Esophagus squamous epithelium (tissue), 5 donors: ENCODE measurements around the gene UBD. TPM values are rescaled to one million over a fixed set of nuclear protein-coding genes. Genes with fewer than 3 reads are reported as not detected.

ENCODE experiments used
- DNase-seq: peaks from one replicate; lab custom pipeline; 2025; lab: John Stamatoyannopoulos, UW
- H3K27ac ChIP-seq, 4 donors: fragments of 200-600 bp; sonication (generic); one replicate each; pipeline ENCODE4 v1.5.1; 2016 to 2019; ENCODE audit warnings: mild to moderate bottlenecking in 1 of 4
- H3K27me3 ChIP-seq, 4 donors: fragments of 200-600 bp; sonication (generic); 1 replicate in 3 of 4; 2 replicates in 1 of 4; pipeline versions ENCODE4 v1.5.1 to v1.6.0; 2017 to 2021; ENCODE audit warnings: antibody characterized with exemption in 1 of 4
- H3K36me3 ChIP-seq, 3 donors: fragments of 200-600 bp; sonication (generic); one replicate each; pipeline ENCODE4 v1.5.1; 2016 to 2019
- H3K4me1 ChIP-seq, 3 donors: fragments of 200-600 bp; sonication (generic); one replicate each; pipeline ENCODE4 v1.5.1; 2017 to 2019
- H3K4me3 ChIP-seq, 4 donors: fragments of 200-600 bp; sonication (generic); 1 replicate in 3 of 4; 2 replicates in 1 of 4; pipeline ENCODE4 v1.5.1; 2016 to 2019; ENCODE audit warnings: mild to moderate bottlenecking in 2 of 4, moderate library complexity in 1 of 4
- H3K9me3 ChIP-seq, 3 donors: fragments of 200-600 bp; sonication (generic); one replicate each; pipeline ENCODE4 v1.5.1; 2016 to 2019
- POLR2A ChIP-seq, 4 donors: fragments of 450-650 bp; IDR thresholded peaks; one replicate each; pipeline ENCODE4 v1.6.1; 2017; ENCODE audit warnings: antibody characterized with exemption in 4 of 4, mild to moderate bottlenecking in 4 of 4, moderate library complexity in 3 of 4
- WGBS, 2 donors: methylation state at CpG; one replicate each; pipeline ENCODE4 v1.1.5; 2018; 5-methylcytosine and 5-hydroxymethylcytosine counted together
- intact Hi-C: fragments of 100-400 bp; cut with DNase I; formaldehyde crosslinking; loops from one replicate; pipeline ENCODE4 v1.15.0; 2022
- total RNA-seq, 4 donors: library from RNA; depleted of rRNA; stranded (reverse); fragments of >200 nt; gene quantifications; one replicate each; pipeline ENCODE4 v1.1.0, GENCODE V29; 2016
- TF ChIP-seq, protein P1 (sequence below), 6 experiments: fragments of 450-650 bp in 4 of 6; fragments of 200-600 bp in 2 of 6; sonication (generic) in 2 of 6; IDR thresholded peaks; one replicate each; pipeline ENCODE4 v1.5.1; 2016 to 2019; ENCODE audit warnings: antibody characterized with exemption in 6 of 6, mild to moderate bottlenecking in 4 of 6, moderate library complexity in 4 of 6
- donor health status: DM: yes; HTN: yes; CAD: no.

UBD gene
- total RNA-seq, 4 donors from 2014 or later: 0.76 to 11.1 (median 1.6) TPM; not detected in 1

DNA sequence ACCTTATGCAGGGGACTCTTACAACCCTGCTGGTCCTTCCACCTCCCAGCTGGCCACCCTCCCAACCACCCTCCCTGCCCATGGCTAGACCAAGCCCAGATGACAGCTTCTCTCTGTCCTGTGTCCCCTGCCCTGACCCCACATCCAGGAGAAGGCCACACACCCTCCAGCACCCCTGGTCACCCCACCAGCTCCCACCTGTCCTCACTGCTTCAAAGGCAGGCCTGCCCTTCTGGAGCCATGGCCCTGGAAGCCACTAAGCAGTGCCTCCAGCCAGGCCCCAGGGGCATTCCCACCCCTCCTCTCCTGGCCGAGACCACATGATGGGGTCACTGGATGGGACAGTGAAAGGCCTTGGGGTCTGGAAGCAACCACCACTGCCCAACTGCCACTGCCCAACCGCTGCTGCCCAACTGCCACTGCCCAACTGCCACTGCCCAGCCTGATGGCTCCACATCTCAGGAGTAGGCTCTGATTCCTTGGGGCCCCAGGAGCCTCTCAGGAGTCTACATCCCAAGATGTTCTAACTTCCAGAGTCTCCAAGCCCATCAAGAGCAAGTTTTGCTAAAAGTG is 30.5 kb downstream of the UBD start:
- H3K27me3 ChIP-seq: no peaks in the 10 kb centered on the region
- H3K36me3 ChIP-seq: no peaks in the 10 kb centered on the region
- H3K4me3 ChIP-seq: no peak overlapping the region
- intact Hi-C loops: no loop called here
- no peaks in the 10 kb centered on the region for H3K4me1 ChIP-seq
- TF ChIP-seq POLR2A (IDR thresholded peaks at IDR 0.05): no peak
- TF ChIP-seq, protein P1, sequence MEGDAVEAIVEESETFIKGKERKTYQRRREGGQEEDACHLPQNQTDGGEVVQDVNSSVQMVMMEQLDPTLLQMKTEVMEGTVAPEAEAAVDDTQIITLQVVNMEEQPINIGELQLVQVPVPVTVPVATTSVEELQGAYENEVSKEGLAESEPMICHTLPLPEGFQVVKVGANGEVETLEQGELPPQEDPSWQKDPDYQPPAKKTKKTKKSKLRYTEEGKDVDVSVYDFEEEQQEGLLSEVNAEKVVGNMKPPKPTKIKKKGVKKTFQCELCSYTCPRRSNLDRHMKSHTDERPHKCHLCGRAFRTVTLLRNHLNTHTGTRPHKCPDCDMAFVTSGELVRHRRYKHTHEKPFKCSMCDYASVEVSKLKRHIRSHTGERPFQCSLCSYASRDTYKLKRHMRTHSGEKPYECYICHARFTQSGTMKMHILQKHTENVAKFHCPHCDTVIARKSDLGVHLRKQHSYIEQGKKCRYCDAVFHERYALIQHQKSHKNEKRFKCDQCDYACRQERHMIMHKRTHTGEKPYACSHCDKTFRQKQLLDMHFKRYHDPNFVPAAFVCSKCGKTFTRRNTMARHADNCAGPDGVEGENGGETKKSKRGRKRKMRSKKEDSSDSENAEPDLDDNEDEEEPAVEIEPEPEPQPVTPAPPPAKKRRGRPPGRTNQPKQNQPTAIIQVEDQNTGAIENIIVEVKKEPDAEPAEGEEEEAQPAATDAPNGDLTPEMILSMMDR (IDR thresholded peaks at IDR 0.05): no peak
- H3K27ac ChIP-seq: no peak overlapping the region
- H3K9me3 ChIP-seq: no peaks in the 10 kb centered on the region
- DNase-seq: no peak
- no CpG with 5 or more reads among the region's 2 CpGs for WGBS, 2 donors

- TF ChIP-seq, protein P1 (IDR thresholded peaks at IDR 0.05): no peak
- no peak overlapping the region for H3K27ac ChIP-seq
- H3K36me3 ChIP-seq: no peaks in the 10 kb centered on the region
- H3K27me3 ChIP-seq: no peaks in the 10 kb centered on the region
- H3K4me1 ChIP-seq: no peaks in the 10 kb centered on the region
- intact Hi-C loops: no loop called here
- no peak for DNase-seq
- H3K9me3 ChIP-seq: no peaks in the 10 kb centered on the region
- WGBS, 2 donors: 67% methylated on average over 1 of the region's 5 CpGs; no CpG with 5 or more reads in 1 of the 2 donors
- H3K4me3 ChIP-seq: no peak overlapping the region
Observed at GRCh38 chr6:29528300-29528931, 31.1 kb downstream of the UBD start.

GRCh38 chr6:29527564-29527963 is 32.0 kb downstream of the UBD start:
- H3K4me3 ChIP-seq: no peak overlapping the region
- no peaks in the 10 kb centered on the region for H3K27me3 ChIP-seq
- H3K36me3 ChIP-seq: no peaks in the 10 kb centered on the region
- 34 to 47% methylated on average over 2 of the region's 2 CpGs for WGBS, 2 donors
- H3K4me1 ChIP-seq: no peaks in the 10 kb centered on the region
- intact Hi-C loops: no loop called here
- DNase-seq: no peak
- no peak overlapping the region for H3K27ac ChIP-seq
- TF ChIP-seq, protein P1 (IDR thresholded peaks at IDR 0.05): no peak
- no peak for TF ChIP-seq POLR2A (IDR thresholded peaks at IDR 0.05)
- no peaks in the 10 kb centered on the region for H3K9me3 ChIP-seq

- intact Hi-C loops: no loop called here
- Histone ChIP-seq H3K9me3 (no peaks in the 10 kb centered on the region), H3K36me3 (no peaks in the 10 kb centered on the region), H3K4me3 (no peak overlapping the region), H3K27me3 (no peaks in the 10 kb centered on the region), H3K4me1 (no peaks in the 10 kb centered on the region), H3K27ac (no peak overlapping the region)
- TF ChIP-seq POLR2A (IDR thresholded peaks at IDR 0.05): no peak
- TF ChIP-seq, protein P1 (IDR thresholded peaks at IDR 0.05): no peak
- 67 to 100% methylated on average over 1 of the region's 1 CpG for WGBS, 2 donors
- DNase-seq: no peak
Observed at GRCh38 chr6:29527126-29527525, 32.4 kb downstream of the UBD start.

DNA sequence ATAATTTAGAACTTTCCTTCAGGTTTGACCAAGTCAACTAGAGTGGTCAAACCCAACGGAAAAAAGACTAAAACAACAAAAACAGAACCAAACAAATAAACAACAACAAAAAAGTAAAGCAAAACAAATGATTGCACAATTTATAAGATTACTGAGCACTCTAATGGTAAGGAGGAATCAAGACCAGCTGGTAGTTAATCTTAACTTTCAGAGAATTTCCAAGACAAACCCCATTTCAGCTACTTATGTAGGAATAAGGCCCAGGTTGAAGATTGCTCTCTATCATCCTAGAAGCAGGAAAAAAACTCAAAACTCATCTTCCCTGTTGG is 34.3 kb downstream of the UBD start:
- no peaks in the 10 kb centered on the region for H3K27me3 ChIP-seq
- TF ChIP-seq POLR2A (IDR thresholded peaks at IDR 0.05): no peak
- TF ChIP-seq, protein P1 (IDR thresholded peaks at IDR 0.05): no peak
- intact Hi-C loops: no loop called here
- no peak for DNase-seq
- H3K36me3 ChIP-seq: no peaks in the 10 kb centered on the region
- no peak overlapping the region for H3K4me3 ChIP-seq
- no peak overlapping the region for H3K27ac ChIP-seq
- H3K4me1 ChIP-seq: no peaks in the 10 kb centered on the region
- H3K9me3 ChIP-seq: no peaks in the 10 kb centered on the region
- WGBS, 2 donors: 0 to 10% methylated on average over 1 of the region's 1 CpG
